DMS53 treated with DMSO at 0.1 percent for 48 hours (cell line): ENCODE data around the gene CARMIL3.
"Not testable (repeated sequence)": the region's sequence is repeated elsewhere in the genome, so short reads cannot be mapped to it uniquely, and the experiment has no call there.

Experiments
- DNase-seq: peaks from one replicate; lab custom pipeline; 2025; ENCODE audit not compliant: unreplicated experiment; lab: John Stamatoyannopoulos, UW

Gene CARMIL3

GRCh38 chr14:24051789-24052655 is at the start of gene CARMIL3:
CARMIL3 (plus strand) TSS chr14:24052009; CDS start chr14:24052154, 145 bp downstream.
- peak; percentile 45 for DNase-seq

- DNase-seq, result not testable (repeated sequence)
Observed at GRCh38 chr14:24006471-24006816, 45.4 kb upstream of the CARMIL3 start.

GRCh38 chr14:24006817-24007652 is 44.8 kb upstream of the CARMIL3 start:
- DNase-seq, result not testable (repeated sequence)

- DNase-seq, result no peak
Observed at GRCh38 chr14:24011051-24011450, 40.8 kb upstream of the CARMIL3 start.

GRCh38 chr14:24012726-24013273 is 39.0 kb upstream of the CARMIL3 start:
- not testable (repeated sequence) for DNase-seq

GRCh38 chr14:24013654-24014514 is 37.9 kb upstream of the CARMIL3 start:
- peak; percentile 60 for DNase-seq

GRCh38 chr14:24015745-24016144 is 36.1 kb upstream of the CARMIL3 start:
- not testable (repeated sequence) for DNase-seq

- DNase-seq, result not testable (repeated sequence)
Observed at GRCh38 chr14:24018978-24019377, 32.8 kb upstream of the CARMIL3 start.

- not testable (repeated sequence) for DNase-seq
Observed at GRCh38 chr14:24019944-24020343, 31.9 kb upstream of the CARMIL3 start.

- not testable (repeated sequence) for DNase-seq
Observed at GRCh38 chr14:24020520-24020919, 31.3 kb upstream of the CARMIL3 start.

- DNase-seq, result not testable (repeated sequence)
Observed at GRCh38 chr14:24024939-24025418, 26.8 kb upstream of the CARMIL3 start.

GRCh38 chr14:24029687-24030086 is 22.1 kb upstream of the CARMIL3 start:
- not testable (repeated sequence) for DNase-seq

- not testable (repeated sequence) for DNase-seq
Observed at GRCh38 chr14:24031331-24031730, 20.5 kb upstream of the CARMIL3 start.

- DNase-seq, result no peak
Observed at GRCh38 chr14:24032727-24033418, 18.9 kb upstream of the CARMIL3 start.

GRCh38 chr14:24035769-24036168 is 16.0 kb upstream of the CARMIL3 start:
- not testable (repeated sequence) for DNase-seq

- peak; percentile 50 for DNase-seq
Observed at GRCh38 chr14:24036169-24036962, 15.4 kb upstream of the CARMIL3 start.

GRCh38 chr14:24036963-24037657 is 14.7 kb upstream of the CARMIL3 start:
- not testable (repeated sequence) for DNase-seq

GRCh38 chr14:24037658-24038037 is 14.2 kb upstream of the CARMIL3 start:
- DNase-seq, result peak; percentile 19
